K562 (cell line): ENCODE measurements around the gene SORT1. TPM values are rescaled to one million over a fixed set of nuclear protein-coding genes. Genes with fewer than 3 reads are reported as not detected.

Source experiments
- CHD4 ChIP-seq: fragments of 200-600 bp; sonication (generic); IDR thresholded peaks from 3 replicates; pipeline ENCODE4 v1.6.1; 2012; ENCODE audit warnings: low read depth, mild to moderate bottlenecking, mixed read lengths, low read length, inconsistent platforms; ENCODE audit not compliant: insufficient read depth, insufficient replicate concordance, poor library complexity, severe bottlenecking
- FOXA1 ChIP-seq: fragments of 450-650 bp; IDR thresholded peaks from 2 replicates; pipeline ENCODE4 v1.6.1; 2016; ENCODE audit warnings: mild to moderate bottlenecking, borderline replicate concordance
- MGA ChIP-seq: fragments of 450-650 bp; IDR thresholded peaks from 2 replicates; pipeline ENCODE4 v1.6.1; 2016; ENCODE audit warnings: mild to moderate bottlenecking, moderate library complexity
- NR2C1 ChIP-seq, 2 experiments: fragments of 450-650 bp; IDR thresholded peaks; 2 replicates each; pipeline ENCODE4 v1.6.1; 2017; ENCODE audit warnings: mild to moderate bottlenecking in 2 of 2, antibody characterized with exemption in 1 of 2, inconsistent platforms in 1 of 2, missing compliant biosample characterization in 1 of 2, missing genetic modification characterization in 1 of 2
- PRMT5 ChIP-seq: sonication (generic); formaldehyde crosslinking; IDR thresholded peaks from 2 replicates; pipeline ENCODE4 v1.5.0; 2020; ENCODE audit warnings: missing genetic modification reagents
- SMARCA4 ChIP-seq: fragments of 450-650 bp; IDR thresholded peaks from 2 replicates; pipeline ENCODE4 v1.6.1; 2016
- SREBF1 ChIP-seq: fragments of 150-350 bp; IDR thresholded peaks from 2 replicates; pipeline ENCODE4 v1.6.1; 2014; ENCODE audit warnings: antibody characterized with exemption, low read depth, low read length, borderline replicate concordance
- ZNF224 ChIP-seq: sonication (generic); formaldehyde crosslinking; IDR thresholded peaks from 2 replicates; pipeline ENCODE4 v1.8.0; 2022; ENCODE audit warnings: mild to moderate bottlenecking, missing genetic modification reagents
- ZNF584 ChIP-seq: fragments of 200-800 bp; sonication (Bioruptor generic); IDR thresholded peaks from 2 replicates; pipeline ENCODE4 v1.6.1; 2016; ENCODE audit warnings: low read depth, mild to moderate bottlenecking, missing genetic modification characterization, missing compliant biosample characterization
- polyA plus RNA-seq, 8 experiments: library from polyadenylated mRNA; depleted of rRNA in 4 of 8; stranded (reverse) in 5 of 8; unstranded in 3 of 8; fragments of >200 nt; fragmentation: Nextera tagmentation in 2 of 8; fragmentation: Illumina TruSeq in 1 of 8; extraction: Ambion mirVana in 2 of 8; extraction: Trizol in 1 of 8; gene quantifications; 2 replicates each; pipeline versions ENCODE4 v1.2.1 to v1.2.3, GENCODE V29; 2011 to 2014; ENCODE audit warnings: inconsistent platforms in 1 of 8, missing spikeins in 1 of 8
- total RNA-seq, 7 experiments: library from RNA; depleted of rRNA in 6 of 7; stranded (reverse); fragments of >200 nt in 6 of 7; fragmentation: Illumina TruSeq in 2 of 7; extraction: Trizol in 2 of 7; gene quantifications; 2 replicates each; pipeline versions ENCODE4 v1.2.1 to v1.2.3, GENCODE V29; 2011 to 2021; ENCODE audit warnings: low replicate concordance in 1 of 7
- TF ChIP-seq, protein P1 (sequence below): fragments of 200-800 bp; sonication (Bioruptor generic); IDR thresholded peaks from 2 replicates; pipeline ENCODE4 v1.6.1; 2016; ENCODE audit warnings: missing genetic modification characterization, missing compliant biosample characterization

The SORT1 gene
- total and polyA plus RNA-seq, 9 of the 15 experiments (the other 6 are each of a cell fraction or from before 2014, with no cell fraction given): 27.4 to 112 (median 65.0) TPM

DNA sequence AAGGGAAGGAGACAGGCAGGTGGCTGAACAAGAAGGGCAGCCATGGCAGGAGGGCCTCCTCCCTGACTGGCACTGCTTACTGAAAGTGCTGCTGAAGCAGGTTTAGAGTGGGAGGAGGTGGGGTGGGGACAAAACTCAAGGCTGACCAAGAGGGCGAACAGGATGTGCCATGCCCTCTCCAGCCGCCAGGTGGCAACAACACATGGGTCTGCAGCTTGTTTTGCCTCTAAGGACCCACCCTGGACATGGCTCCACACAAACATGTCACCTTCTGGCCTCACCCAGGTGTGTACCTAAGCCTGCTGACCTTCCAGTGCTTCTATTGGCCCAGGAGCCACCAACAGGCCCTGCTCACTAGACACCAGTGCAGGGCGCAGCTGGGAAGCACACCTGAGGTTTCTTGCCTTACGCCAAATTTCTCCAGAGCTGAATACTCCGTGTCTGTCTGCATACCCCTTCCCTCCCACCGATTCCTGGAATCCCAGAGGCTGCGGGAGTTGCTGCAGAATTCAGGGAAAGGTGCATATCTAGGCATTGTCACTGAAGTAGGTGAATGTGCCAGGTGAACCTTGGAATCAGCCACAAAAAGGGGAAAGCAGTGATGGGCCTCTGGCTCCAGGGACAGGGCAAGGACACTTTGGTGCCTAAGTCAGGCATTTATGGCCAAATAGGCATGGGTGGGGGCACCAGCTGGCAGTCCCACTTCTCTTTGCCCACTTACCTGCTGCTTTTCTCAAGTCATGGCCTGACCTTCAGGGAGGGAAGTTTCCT is 120.1 kb downstream of the SORT1 start (continued):
- TF ChIP-seq NR2C1 (IDR thresholded peaks at IDR 0.05) (no peak), NR2C1 (tag; IDR thresholded peaks at IDR 0.05) (no peak), CHD4 (no peak), PRMT5 (no peak), ZNF224 (CRISPR knock-in tag) (no peak), FOXA1 (no peak), SREBF1 (no peak), SMARCA4 (no peak), ZNF584 (CRISPR knock-in tag) (no peak), MGA (no peak)
- TF ChIP-seq, protein P1, sequence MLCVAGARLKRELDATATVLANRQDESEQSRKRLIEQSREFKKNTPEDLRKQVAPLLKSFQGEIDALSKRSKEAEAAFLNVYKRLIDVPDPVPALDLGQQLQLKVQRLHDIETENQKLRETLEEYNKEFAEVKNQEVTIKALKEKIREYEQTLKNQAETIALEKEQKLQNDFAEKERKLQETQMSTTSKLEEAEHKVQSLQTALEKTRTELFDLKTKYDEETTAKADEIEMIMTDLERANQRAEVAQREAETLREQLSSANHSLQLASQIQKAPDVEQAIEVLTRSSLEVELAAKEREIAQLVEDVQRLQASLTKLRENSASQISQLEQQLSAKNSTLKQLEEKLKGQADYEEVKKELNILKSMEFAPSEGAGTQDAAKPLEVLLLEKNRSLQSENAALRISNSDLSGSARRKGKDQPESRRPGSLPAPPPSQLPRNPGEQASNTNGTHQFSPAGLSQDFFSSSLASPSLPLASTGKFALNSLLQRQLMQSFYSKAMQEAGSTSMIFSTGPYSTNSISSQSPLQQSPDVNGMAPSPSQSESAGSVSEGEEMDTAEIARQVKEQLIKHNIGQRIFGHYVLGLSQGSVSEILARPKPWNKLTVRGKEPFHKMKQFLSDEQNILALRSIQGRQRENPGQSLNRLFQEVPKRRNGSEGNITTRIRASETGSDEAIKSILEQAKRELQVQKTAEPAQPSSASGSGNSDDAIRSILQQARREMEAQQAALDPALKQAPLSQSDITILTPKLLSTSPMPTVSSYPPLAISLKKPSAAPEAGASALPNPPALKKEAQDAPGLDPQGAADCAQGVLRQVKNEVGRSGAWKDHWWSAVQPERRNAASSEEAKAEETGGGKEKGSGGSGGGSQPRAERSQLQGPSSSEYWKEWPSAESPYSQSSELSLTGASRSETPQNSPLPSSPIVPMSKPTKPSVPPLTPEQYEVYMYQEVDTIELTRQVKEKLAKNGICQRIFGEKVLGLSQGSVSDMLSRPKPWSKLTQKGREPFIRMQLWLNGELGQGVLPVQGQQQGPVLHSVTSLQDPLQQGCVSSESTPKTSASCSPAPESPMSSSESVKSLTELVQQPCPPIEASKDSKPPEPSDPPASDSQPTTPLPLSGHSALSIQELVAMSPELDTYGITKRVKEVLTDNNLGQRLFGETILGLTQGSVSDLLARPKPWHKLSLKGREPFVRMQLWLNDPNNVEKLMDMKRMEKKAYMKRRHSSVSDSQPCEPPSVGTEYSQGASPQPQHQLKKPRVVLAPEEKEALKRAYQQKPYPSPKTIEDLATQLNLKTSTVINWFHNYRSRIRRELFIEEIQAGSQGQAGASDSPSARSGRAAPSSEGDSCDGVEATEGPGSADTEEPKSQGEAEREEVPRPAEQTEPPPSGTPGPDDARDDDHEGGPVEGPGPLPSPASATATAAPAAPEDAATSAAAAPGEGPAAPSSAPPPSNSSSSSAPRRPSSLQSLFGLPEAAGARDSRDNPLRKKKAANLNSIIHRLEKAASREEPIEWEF (CRISPR knock-in tag): no peak
